ENCODE data around the gene TAMM41. TPM values are rescaled to one million over a fixed set of nuclear protein-coding genes. Genes with fewer than 3 reads are reported as not detected.

The TAMM41 gene
- total and polyA plus RNA-seq, 5 donors from 2014 or later, result 24.4 to 32.0 (median 25.7) TPM

DNA sequence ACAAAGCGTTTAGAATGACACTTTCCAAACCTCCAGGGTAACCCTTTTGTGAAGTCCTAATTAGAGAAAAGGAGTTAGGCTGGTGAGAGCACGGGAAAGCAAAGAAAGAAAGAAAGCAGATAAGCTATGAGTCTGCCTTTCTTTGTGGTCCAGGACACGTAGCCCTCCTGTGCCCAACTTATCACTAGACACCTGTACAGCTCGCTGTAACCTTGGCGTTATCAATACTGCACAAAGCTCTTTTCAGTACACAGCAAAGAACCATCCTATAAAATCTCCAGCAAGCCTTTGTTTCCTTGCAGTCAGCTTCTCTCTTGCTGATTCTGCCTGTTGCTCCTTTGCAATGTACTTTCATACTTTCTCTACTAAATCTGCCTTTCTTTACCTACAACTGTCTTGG lies 6.8 kb upstream of the TAMM41 start:
- ATAC-seq (ENCODE audit: low read depth in 2 of 2), result no peak

GRCh38 chr3:11850003-11850402 lies 3.3 kb upstream of the TAMM41 start:
- no peak for ATAC-seq (ENCODE audit: low read depth in 2 of 2)

More for the DNA sequence above, 6.8 kb upstream of the TAMM41 start:
- no peaks in the 10 kb centered on the region for H3K4me1 ChIP-seq (ENCODE audit: control insufficient read depth, insufficient read depth, low read length, poor library complexity, severe bottlenecking)
- Mint-ChIP-seq H3K36me3 (no peaks in the 10 kb centered on the region), H3K9me3 (peaks cover 0 to 6% (median 0%) of the 10 kb centered on the region in 7 donors), H3K4me1 (peaks cover 0 to 6% (median 0%) of the 10 kb centered on the region in 4 donors), H3K27me3 (peaks cover 40% of the 10 kb centered on the region), H3K27ac (no peak overlapping the region), H3K4me3 (no peak overlapping the region)
- H3K4me3 ChIP-seq (ENCODE audit: low read depth, low read length), result no peak overlapping the region
- no peaks in the 10 kb centered on the region for H3K36me3 ChIP-seq (ENCODE audit: control insufficient read depth, insufficient read depth, low read length)
- H3K27me3 ChIP-seq (ENCODE audit: control insufficient read depth, insufficient read depth, low read length), result peaks cover 15% of the 10 kb centered on the region
- H3K27ac ChIP-seq (ENCODE audit: insufficient read depth, low read length, poor library complexity, severe bottlenecking), result no peak overlapping the region
- H3K9me3 ChIP-seq (ENCODE audit: control insufficient read depth in 2 of 2, low read length in 2 of 2), result peaks cover 0 to 4% of the 10 kb centered on the region in 2 experiments
- no peak for DNase-seq

GRCh38 chr3:11847607-11848006 lies 922 bp upstream of the TAMM41 start:
- peak overlapping the region; percentile 91 to 99 (median 98) for H3K4me3 Mint-ChIP-seq
- Histone ChIP-seq H3K27me3 (ENCODE audit: control insufficient read depth, insufficient read depth, low read length) (peaks cover 1% of the 10 kb centered on the region), H3K9me3 (ENCODE audit: control insufficient read depth in 2 of 2, low read length in 2 of 2) (no peaks in the 10 kb centered on the region), H3K36me3 (ENCODE audit: control insufficient read depth, insufficient read depth, low read length) (peaks cover 13% of the 10 kb centered on the region), H3K27ac (ENCODE audit: insufficient read depth, low read length, poor library complexity, severe bottlenecking) (peak overlapping the region; percentile 76), H3K4me1 (ENCODE audit: control insufficient read depth, insufficient read depth, low read length, poor library complexity, severe bottlenecking) (peaks cover 29% of the 10 kb centered on the region), H3K4me3 (ENCODE audit: low read depth, low read length) (peak overlapping the region; percentile 95)
- H3K27ac Mint-ChIP-seq, result peak overlapping the region; percentile 99
- H3K4me1 Mint-ChIP-seq, result peaks cover 13 to 52% (median 34%) of the 10 kb centered on the region in 4 donors
- peaks cover 13% of the 10 kb centered on the region for H3K36me3 Mint-ChIP-seq
- H3K9me3 Mint-ChIP-seq, result no peaks in the 10 kb centered on the region
- no peak for ATAC-seq (ENCODE audit: low read depth in 2 of 2)
- DNase-seq, result peak in 2 of 3 donors; percentile 15 to 18
- H3K27me3 Mint-ChIP-seq, result peaks cover 23% of the 10 kb centered on the region

More at GRCh38 chr3:11850003-11850402, 3.3 kb upstream of the TAMM41 start:
- no peak overlapping the region for H3K27ac ChIP-seq (ENCODE audit: insufficient read depth, low read length, poor library complexity, severe bottlenecking)
- Mint-ChIP-seq H3K4me1 (peaks cover 13 to 35% (median 21%) of the 10 kb centered on the region in 4 donors), H3K9me3 (no peaks in the 10 kb centered on the region), H3K36me3 (no peaks in the 10 kb centered on the region), H3K27me3 (peaks cover 33% of the 10 kb centered on the region), H3K4me3 (no peak overlapping the region), H3K27ac (peak overlapping the region in 1 of 3 donors; percentile 11)
- no peaks in the 10 kb centered on the region for H3K36me3 ChIP-seq (ENCODE audit: control insufficient read depth, insufficient read depth, low read length)
- H3K4me3 ChIP-seq (ENCODE audit: low read depth, low read length), result no peak overlapping the region
- H3K27me3 ChIP-seq (ENCODE audit: control insufficient read depth, insufficient read depth, low read length), result peaks cover 9% of the 10 kb centered on the region
- H3K4me1 ChIP-seq (ENCODE audit: control insufficient read depth, insufficient read depth, low read length, poor library complexity, severe bottlenecking), result peaks cover 20% of the 10 kb centered on the region
- peaks cover 0 to 4% of the 10 kb centered on the region in 2 experiments for H3K9me3 ChIP-seq (ENCODE audit: control insufficient read depth in 2 of 2, low read length in 2 of 2)
- no peak for DNase-seq

DNA sequence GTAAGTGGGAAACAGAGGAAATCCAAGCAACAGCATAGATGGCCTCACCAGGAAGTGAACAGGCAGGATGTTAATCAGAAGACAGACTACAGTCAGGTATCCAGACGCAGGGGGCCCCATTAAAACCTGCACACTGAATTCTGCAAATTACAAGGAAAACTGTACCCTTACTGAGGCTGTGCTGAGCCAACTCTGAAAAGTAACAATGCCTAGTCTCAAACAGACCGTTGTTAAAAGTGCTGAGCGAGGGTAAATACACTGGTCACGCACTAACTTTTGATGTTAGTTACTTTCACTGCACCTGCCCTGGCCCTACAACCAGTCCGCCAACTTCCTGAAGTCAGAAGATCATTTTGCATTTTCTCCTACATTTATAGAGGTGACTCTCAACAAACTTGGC lies 1.0 kb downstream of the TAMM41 start:
- Mint-ChIP-seq H3K4me1 (peaks cover 13 to 58% (median 34%) of the 10 kb centered on the region in 4 donors), H3K9me3 (no peaks in the 10 kb centered on the region), H3K36me3 (peaks cover 20% of the 10 kb centered on the region), H3K27me3 (peaks cover 9% of the 10 kb centered on the region), H3K4me3 (peak overlapping the region; percentile 91 to 99 (median 98)), H3K27ac (peak overlapping the region; percentile 99)
- ATAC-seq (ENCODE audit: low read depth in 2 of 2), result no peak
- Histone ChIP-seq H3K4me1 (ENCODE audit: control insufficient read depth, insufficient read depth, low read length, poor library complexity, severe bottlenecking) (peaks cover 29% of the 10 kb centered on the region), H3K36me3 (ENCODE audit: control insufficient read depth, insufficient read depth, low read length) (peaks cover 29% of the 10 kb centered on the region), H3K27me3 (ENCODE audit: control insufficient read depth, insufficient read depth, low read length) (no peaks in the 10 kb centered on the region), H3K27ac (ENCODE audit: insufficient read depth, low read length, poor library complexity, severe bottlenecking) (peak overlapping the region; percentile 76), H3K9me3 (ENCODE audit: control insufficient read depth in 2 of 2, low read length in 2 of 2) (no peaks in the 10 kb centered on the region), H3K4me3 (ENCODE audit: low read depth, low read length) (peak overlapping the region; percentile 95)
- peak in 2 of 3 donors; percentile 11 to 61 for DNase-seq

GRCh38 chr3:11844891-11845290 lies 1.8 kb downstream of the TAMM41 start:
- H3K27ac Mint-ChIP-seq, result peak overlapping the region; percentile 89 to 99 (median 99)

GRCh38 chr3:11835028-11835639 lies 11.6 kb downstream of the TAMM41 start:
- no peak overlapping the region for H3K27ac ChIP-seq (ENCODE audit: insufficient read depth, low read length, poor library complexity, severe bottlenecking)
- peaks cover 84% of the 10 kb centered on the region for H3K36me3 ChIP-seq (ENCODE audit: control insufficient read depth, insufficient read depth, low read length)
- no peak overlapping the region for H3K4me3 ChIP-seq (ENCODE audit: low read depth, low read length)
- ATAC-seq (ENCODE audit: low read depth in 2 of 2) (no peak), DNase-seq (peak in 2 of 3 donors; percentile 15 to 46)
- Mint-ChIP-seq H3K4me1 (peaks cover 3 to 9% (median 5%) of the 10 kb centered on the region in 4 donors), H3K36me3 (peaks cover 34% of the 10 kb centered on the region), H3K4me3 (no peak overlapping the region), H3K27ac (no peak overlapping the region), H3K9me3 (no peaks in the 10 kb centered on the region), H3K27me3 (no peaks in the 10 kb centered on the region)
- no peaks in the 10 kb centered on the region for H3K4me1 ChIP-seq (ENCODE audit: control insufficient read depth, insufficient read depth, low read length, poor library complexity, severe bottlenecking)
- H3K9me3 ChIP-seq (ENCODE audit: control insufficient read depth in 2 of 2, low read length in 2 of 2), result no peaks in the 10 kb centered on the region
- no peaks in the 10 kb centered on the region for H3K27me3 ChIP-seq (ENCODE audit: control insufficient read depth, insufficient read depth, low read length)

More at GRCh38 chr3:11844891-11845290, 1.8 kb downstream of the TAMM41 start:
- Histone ChIP-seq H3K27ac (ENCODE audit: insufficient read depth, low read length, poor library complexity, severe bottlenecking) (peak overlapping the region; percentile 28), H3K4me1 (ENCODE audit: control insufficient read depth, insufficient read depth, low read length, poor library complexity, severe bottlenecking) (peaks cover 29% of the 10 kb centered on the region), H3K27me3 (ENCODE audit: control insufficient read depth, insufficient read depth, low read length) (no peaks in the 10 kb centered on the region), H3K36me3 (ENCODE audit: control insufficient read depth, insufficient read depth, low read length) (peaks cover 36% of the 10 kb centered on the region), H3K9me3 (ENCODE audit: control insufficient read depth in 2 of 2, low read length in 2 of 2) (no peaks in the 10 kb centered on the region), H3K4me3 (ENCODE audit: low read depth, low read length) (peak overlapping the region; percentile 95)
- Mint-ChIP-seq H3K36me3 (peaks cover 26% of the 10 kb centered on the region), H3K9me3 (no peaks in the 10 kb centered on the region), H3K27me3 (peaks cover 2% of the 10 kb centered on the region), H3K4me3 (peak overlapping the region; percentile 91 to 99 (median 98)), H3K4me1 (peaks cover 13 to 56% (median 34%) of the 10 kb centered on the region in 4 donors)
- ATAC-seq (ENCODE audit: low read depth in 2 of 2) (no peak), DNase-seq (no peak)

DNA sequence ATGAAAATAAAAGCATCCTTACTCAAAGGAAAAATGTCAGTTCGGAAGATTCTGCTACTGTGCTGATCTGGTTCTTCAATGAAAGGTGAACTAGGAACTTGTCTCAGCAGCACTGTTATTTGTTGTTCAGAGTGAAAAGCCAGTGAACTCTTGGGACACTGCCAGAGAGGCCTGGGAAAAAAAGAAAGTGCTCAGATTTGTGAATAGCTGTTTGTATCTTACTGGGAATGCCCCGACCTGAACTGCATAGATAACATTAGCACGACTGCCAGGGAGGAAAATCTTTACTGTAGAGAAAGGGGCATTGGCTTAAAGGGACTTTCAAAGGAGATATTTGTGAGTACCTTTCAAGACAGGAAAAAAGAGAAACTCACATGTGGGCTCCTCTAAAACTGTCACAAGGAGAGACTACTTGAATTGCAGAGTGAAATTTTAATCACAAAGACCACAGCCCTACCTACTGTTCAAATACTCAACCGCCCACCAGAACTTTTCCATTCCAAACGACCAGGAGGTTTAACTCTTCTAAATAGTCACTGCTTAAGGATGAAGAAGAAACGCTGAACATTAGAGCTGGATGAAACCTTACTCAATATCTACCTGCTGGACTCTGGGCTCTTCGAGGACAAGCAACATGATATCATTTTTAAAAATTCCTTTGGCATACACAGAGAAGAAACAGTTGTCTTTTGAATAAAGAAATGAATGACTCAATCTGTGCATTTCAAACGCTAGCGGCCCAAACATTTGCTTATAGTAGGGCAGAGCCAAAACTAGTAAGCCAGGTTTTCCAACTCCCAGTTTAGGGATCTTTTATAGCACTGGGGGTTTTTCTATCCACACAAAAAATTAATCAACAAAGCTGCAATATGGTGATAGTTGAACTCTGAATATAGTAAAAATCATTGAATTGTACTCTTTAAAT lies 13.4 kb downstream of the TAMM41 start:
- H3K27ac ChIP-seq (ENCODE audit: insufficient read depth, low read length, poor library complexity, severe bottlenecking), result no peak overlapping the region
- no peak overlapping the region for H3K27ac Mint-ChIP-seq
- no peaks in the 10 kb centered on the region for H3K4me1 ChIP-seq (ENCODE audit: control insufficient read depth, insufficient read depth, low read length, poor library complexity, severe bottlenecking)
- H3K4me1 Mint-ChIP-seq, result peaks cover 0 to 6% (median 3%) of the 10 kb centered on the region in 4 donors
- H3K36me3 ChIP-seq (ENCODE audit: control insufficient read depth, insufficient read depth, low read length), result peaks cover 84% of the 10 kb centered on the region
- no peaks in the 10 kb centered on the region for H3K27me3 Mint-ChIP-seq
- DNase-seq (no peak), ATAC-seq (ENCODE audit: low read depth in 2 of 2) (no peak)
- no peaks in the 10 kb centered on the region for H3K9me3 ChIP-seq (ENCODE audit: control insufficient read depth in 2 of 2, low read length in 2 of 2)
- H3K36me3 Mint-ChIP-seq, result peaks cover 41% of the 10 kb centered on the region
- no peak overlapping the region for H3K4me3 Mint-ChIP-seq
- H3K27me3 ChIP-seq (ENCODE audit: control insufficient read depth, insufficient read depth, low read length), result no peaks in the 10 kb centered on the region
- no peak overlapping the region for H3K4me3 ChIP-seq (ENCODE audit: low read depth, low read length)
- H3K9me3 Mint-ChIP-seq, result no peaks in the 10 kb centered on the region

Measured in CD4-positive, CD25-positive, alpha-beta regulatory T cell (primary cell).